Lung (tissue), 12 donors: ENCODE data around the gene TOM1. TPM values are rescaled to one million over a fixed set of nuclear protein-coding genes. Genes with fewer than 3 reads are reported as not detected.

Experiments used
- ATAC-seq: fragments of 200-7000 bp; cut with Tn5 transposase; one replicate; pipeline ENCODE4 v1.9.1; 2020; ENCODE audit warnings: moderate number of reproducible peaks; ENCODE audit not compliant: insufficient read depth, low FRiP score
- DNase-seq, 3 donors: peaks; one replicate each; pipeline ENCODE4 v3.0.0-alpha.2; 2013 to 2017
- H3K27ac ChIP-seq, 2 donors: one replicate each; pipeline ENCODE4 v1.5.1; 2013; ENCODE audit warnings: mild to moderate bottlenecking in 2 of 2, moderate library complexity in 2 of 2, control low read depth in 1 of 2, inconsistent platforms in 1 of 2, low read depth in 1 of 2, low read length in 1 of 2
- H3K27me3 ChIP-seq, 3 donors: one replicate each; pipeline ENCODE4 v1.5.1; 2013; ENCODE audit warnings: low read length in 2 of 3; ENCODE audit not compliant: control insufficient read depth in 3 of 3, insufficient read depth in 3 of 3
- H3K36me3 ChIP-seq, 4 donors: one replicate each; pipeline ENCODE4 v1.5.1; 2013; ENCODE audit warnings: low read length in 4 of 4, mild to moderate bottlenecking in 1 of 4, moderate library complexity in 1 of 4; ENCODE audit not compliant: control insufficient read depth in 4 of 4, insufficient read depth in 4 of 4
- H3K4me1 ChIP-seq, 5 donors: one replicate each; pipeline ENCODE4 v1.5.1; 2013; ENCODE audit warnings: low read length in 5 of 5, mild to moderate bottlenecking in 2 of 5, moderate library complexity in 1 of 5; ENCODE audit not compliant: control insufficient read depth in 5 of 5, insufficient read depth in 5 of 5
- H3K4me3 ChIP-seq: one replicate; pipeline ENCODE4 v1.5.1; 2013; ENCODE audit warnings: mild to moderate bottlenecking, control low read depth, moderate library complexity
- H3K9ac ChIP-seq, 2 donors: one replicate each; pipeline ENCODE4 v1.5.1; 2013; ENCODE audit warnings: low read length in 2 of 2, control low read depth in 1 of 2; ENCODE audit not compliant: insufficient read depth in 1 of 2
- H3K9me3 ChIP-seq, 4 donors: one replicate each; pipeline ENCODE4 v1.5.1; 2013; ENCODE audit warnings: low read length in 3 of 4, mild to moderate bottlenecking in 1 of 4, moderate library complexity in 1 of 4; ENCODE audit not compliant: control insufficient read depth in 4 of 4, insufficient read depth in 3 of 4
- WGBS, 2 donors: extraction: QIAGEN DNeasy Blood & Tissue Kit; methylation state at CpG; one replicate each; pipeline ENCODE4 v1.1.7; 2013; 5-methylcytosine and 5-hydroxymethylcytosine counted together
- polyA plus RNA-seq, 2 donors: library from polyadenylated mRNA; stranded (reverse); fragments of 200-250 nt; gene quantifications; one replicate each; pipeline ENCODE4 v1.2.1, GENCODE V29; 2013
- total RNA-seq, 2 donors: library from RNA; depleted of rRNA in 1 of 2; stranded (reverse); fragments of >200 nt in 1 of 2; gene quantifications; one replicate each; pipeline ENCODE4 v1.2.1, GENCODE V29; 2014 to 2021
- TF ChIP-seq, protein P1 (sequence below): IDR thresholded peaks from 2 replicates; pipeline ENCODE4 v1.5.1; 2012; ENCODE audit warnings: mild to moderate bottlenecking; ENCODE audit errors: control extremely low read depth, extremely low read depth
- donor health status: control.
- donor health status: control.
- donor health status: Bipolar disorder and iron deficiency.
- donor health status: healthy.
- donor health status: DM: yes; HTN: yes; CAD: no.

The TOM1 gene
- total and polyA plus RNA-seq, 4 donors = 53.4 to 131 (median 72.6) TPM

DNA sequence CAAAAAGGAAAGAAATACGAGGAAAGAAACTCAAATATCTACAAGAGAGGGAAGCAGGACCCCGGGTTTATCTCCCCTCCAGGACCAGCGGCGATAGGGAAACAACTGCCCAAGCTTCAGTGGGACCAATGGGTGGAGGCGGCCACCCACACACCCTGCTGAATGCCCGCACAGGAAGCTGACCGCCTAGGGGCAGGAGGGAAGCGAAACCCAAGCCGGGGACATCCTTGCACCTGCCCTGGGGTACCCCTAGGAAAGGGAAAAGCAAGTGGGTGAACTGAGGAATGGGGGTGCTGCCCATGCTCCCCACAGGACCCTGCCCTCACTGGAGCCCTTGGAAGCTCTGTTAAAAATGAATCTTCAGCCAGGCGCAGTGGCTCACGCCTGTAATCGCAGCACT is 53.6 kb downstream of the TOM1 start:
- no peak overlapping the region for H3K9ac ChIP-seq
- H3K36me3 ChIP-seq = peaks cover 0 to 1% (median 0%) of the 10 kb centered on the region in 4 donors
- TF ChIP-seq, protein P1, sequence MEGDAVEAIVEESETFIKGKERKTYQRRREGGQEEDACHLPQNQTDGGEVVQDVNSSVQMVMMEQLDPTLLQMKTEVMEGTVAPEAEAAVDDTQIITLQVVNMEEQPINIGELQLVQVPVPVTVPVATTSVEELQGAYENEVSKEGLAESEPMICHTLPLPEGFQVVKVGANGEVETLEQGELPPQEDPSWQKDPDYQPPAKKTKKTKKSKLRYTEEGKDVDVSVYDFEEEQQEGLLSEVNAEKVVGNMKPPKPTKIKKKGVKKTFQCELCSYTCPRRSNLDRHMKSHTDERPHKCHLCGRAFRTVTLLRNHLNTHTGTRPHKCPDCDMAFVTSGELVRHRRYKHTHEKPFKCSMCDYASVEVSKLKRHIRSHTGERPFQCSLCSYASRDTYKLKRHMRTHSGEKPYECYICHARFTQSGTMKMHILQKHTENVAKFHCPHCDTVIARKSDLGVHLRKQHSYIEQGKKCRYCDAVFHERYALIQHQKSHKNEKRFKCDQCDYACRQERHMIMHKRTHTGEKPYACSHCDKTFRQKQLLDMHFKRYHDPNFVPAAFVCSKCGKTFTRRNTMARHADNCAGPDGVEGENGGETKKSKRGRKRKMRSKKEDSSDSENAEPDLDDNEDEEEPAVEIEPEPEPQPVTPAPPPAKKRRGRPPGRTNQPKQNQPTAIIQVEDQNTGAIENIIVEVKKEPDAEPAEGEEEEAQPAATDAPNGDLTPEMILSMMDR = no peak
- peaks cover 0 to 23% (median 5%) of the 10 kb centered on the region in 5 donors for H3K4me1 ChIP-seq
- WGBS, 2 donors = 68 to 72% methylated on average over 11 to 12 of the region's 12 CpGs
- H3K27me3 ChIP-seq = no peaks in the 10 kb centered on the region
- DNase-seq (no peak), ATAC-seq (no peak)
- no peak overlapping the region for H3K4me3 ChIP-seq
- H3K9me3 ChIP-seq = no peaks in the 10 kb centered on the region
- H3K27ac ChIP-seq = peak overlapping the region in 1 of 2 donors; percentile 30

DNA sequence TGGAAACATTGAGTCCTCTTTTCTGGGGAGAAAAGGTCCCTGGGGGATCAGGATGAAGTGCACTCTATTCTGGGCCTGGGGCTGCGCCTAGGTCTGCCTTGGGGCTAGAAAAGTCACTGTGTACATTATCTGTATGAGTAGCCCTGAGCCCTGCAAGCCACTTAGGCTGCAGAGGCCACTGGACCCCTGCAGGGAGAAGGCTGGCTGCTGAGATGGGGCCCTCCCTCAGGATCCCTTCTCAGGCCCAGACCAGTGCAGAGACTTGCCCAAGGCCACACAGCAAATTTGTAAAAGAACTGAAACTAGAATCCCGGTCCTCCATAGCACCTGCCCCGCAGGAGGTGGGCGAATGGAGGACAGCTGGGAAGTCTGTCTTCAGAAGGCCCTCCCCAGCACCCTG is 54.4 kb downstream of the TOM1 start:
- 88 to 89% methylated on average over 4 of the region's 4 CpGs for WGBS, 2 donors
- TF ChIP-seq, protein P1 = no peak

DNA sequence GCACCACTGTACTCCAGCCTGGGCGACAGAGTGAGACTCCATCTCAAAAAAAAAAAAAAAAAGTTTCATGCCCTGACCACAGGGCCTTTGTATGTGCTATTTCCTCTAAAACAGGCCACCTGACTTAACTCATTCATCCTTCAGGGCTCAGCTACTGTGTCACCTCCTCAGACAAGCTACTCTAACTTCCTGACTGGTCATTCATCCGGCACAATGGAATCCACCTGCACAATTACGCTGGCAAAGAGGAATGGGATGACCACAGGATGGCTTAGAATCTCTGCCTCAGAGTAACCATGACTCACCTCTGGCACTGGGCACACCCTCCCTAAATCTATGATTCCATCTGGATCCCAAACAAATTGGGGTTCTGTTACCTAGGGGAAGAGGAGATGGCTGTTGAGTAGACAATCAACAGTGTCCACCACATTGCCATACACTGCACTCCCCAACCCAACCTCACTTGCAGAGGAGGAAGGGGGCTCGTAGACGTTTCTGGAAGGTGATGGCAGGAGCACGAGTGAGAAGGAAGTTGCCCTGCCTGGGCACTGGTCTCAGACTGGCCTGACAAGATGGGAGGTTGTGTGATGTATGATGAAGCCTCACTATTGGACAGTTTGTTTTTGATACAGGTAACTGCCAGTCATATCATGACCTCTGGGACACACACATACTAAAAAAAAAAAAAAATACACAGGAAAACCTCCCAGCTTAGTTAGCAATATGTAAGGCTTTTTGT is 58.4 kb downstream of the TOM1 start:
- Histone ChIP-seq H3K36me3 (no peaks in the 10 kb centered on the region), H3K4me3 (no peak overlapping the region), H3K9ac (no peak overlapping the region), H3K27me3 (no peaks in the 10 kb centered on the region), H3K9me3 (no peaks in the 10 kb centered on the region), H3K4me1 (no peaks in the 10 kb centered on the region), H3K27ac (no peak overlapping the region)
- TF ChIP-seq, protein P1 = no peak
- DNase-seq = no peak
- no peak for ATAC-seq
- WGBS, 2 donors = 64 to 69% methylated on average over 6 of the region's 6 CpGs

More for the DNA sequence above, 54.4 kb downstream of the TOM1 start:
- ATAC-seq = no peak
- Histone ChIP-seq H3K27me3 (no peaks in the 10 kb centered on the region), H3K27ac (no peak overlapping the region), H3K9ac (no peak overlapping the region), H3K36me3 (no peaks in the 10 kb centered on the region), H3K4me1 (peaks cover 0 to 22% (median 5%) of the 10 kb centered on the region in 5 donors), H3K4me3 (no peak overlapping the region), H3K9me3 (no peaks in the 10 kb centered on the region)
- DNase-seq = no peak
